GM21526 (cell line): ENCODE data around the gene CT45A10.
"Not testable (repeated sequence)": the region's sequence is repeated elsewhere in the genome, so short reads cannot be mapped to it uniquely, and the experiment has no call there.

ENCODE experiments used
- ATAC-seq: cut with Tn5 transposase; IDR thresholded peaks from one replicate; pipeline ENCODE4 v1.9.1; 2021; ENCODE audit warnings: moderate library complexity; ENCODE audit not compliant: unreplicated experiment, low FRiP score

The CT45A10 gene

GRCh38 chrX:135893294-135893817 lies at the start of gene CT45A10, which contains the start of gene SAGE1:
TSS of gene CT45A10 (minus strand) at chrX:135893444. CDS start at chrX:135885344, 8,100 bp downstream.
TSS of gene SAGE1 (plus strand) at chrX:135893716. CDS start at chrX:135896243, 2,527 bp downstream.
- no peak for ATAC-seq

GRCh38 chrX:135931644-135932487 lies 38.6 kb upstream of the CT45A10 start:
- ATAC-seq: no peak

- ATAC-seq: no peak
Measured at GRCh38 chrX:135927897-135928296, 34.7 kb upstream of the CT45A10 start.

- ATAC-seq: no peak
Measured at GRCh38 chrX:135923353-135923752, 30.1 kb upstream of the CT45A10 start.

- not testable (repeated sequence) for ATAC-seq
Measured at GRCh38 chrX:135920516-135920915, 27.3 kb upstream of the CT45A10 start.

- no peak for ATAC-seq
Measured at GRCh38 chrX:135914404-135914803, 21.2 kb upstream of the CT45A10 start.

GRCh38 chrX:135910251-135910650 lies 17.0 kb upstream of the CT45A10 start:
- ATAC-seq: no peak

- ATAC-seq: no peak
Measured at GRCh38 chrX:135892781-135893180, 463 bp downstream of the CT45A10 start.

GRCh38 chrX:135890087-135890585 lies 3.1 kb downstream of the CT45A10 start:
- ATAC-seq: no peak

- ATAC-seq: not testable (repeated sequence)
Measured at GRCh38 chrX:135888976-135889375, 4.3 kb downstream of the CT45A10 start.

GRCh38 chrX:135888230-135888629 lies 5.0 kb downstream of the CT45A10 start:
- ATAC-seq: not testable (repeated sequence)

GRCh38 chrX:135882741-135883140 lies 10.5 kb downstream of the CT45A10 start:
- ATAC-seq: not testable (repeated sequence)

- not testable (repeated sequence) for ATAC-seq
Measured at GRCh38 chrX:135871712-135872111, 21.5 kb downstream of the CT45A10 start, which contains the start of gene CT45A9. TSS of gene CT45A9 (minus strand) at chrX:135871812. CDS start at chrX:135868061, 3,751 bp downstream.

GRCh38 chrX:135854438-135854837 lies 38.8 kb downstream of the CT45A10 start, which contains the start of gene CT45A8:
TSS of gene CT45A8 (minus strand) at chrX:135854538. CDS start at chrX:135850783, 3,755 bp downstream.
- not testable (repeated sequence) for ATAC-seq

- ATAC-seq: not testable (repeated sequence)
Measured at GRCh38 chrX:135837180-135837579, 56.1 kb downstream of the CT45A10 start, which contains the start of gene CT45A7. TSS of gene CT45A7 (minus strand) at chrX:135837280. CDS start at chrX:135833533, 3,747 bp downstream.
